NCI-H146 treated with DMSO at 0.1 percent for 48 hours (cell line): ENCODE data around the gene SYT17.
A peak's percentile ranks its signal among the peaks of the same experiment; 100 is the strongest.

Experiments
- DNase-seq: peaks from one replicate; lab custom pipeline; 2025; ENCODE audit not compliant: unreplicated experiment; lab: John Stamatoyannopoulos, UW

Gene SYT17

GRCh38 chr16:19213885-19214284, 45.8 kb downstream of the SYT17 start:
- peak; percentile 3 for DNase-seq

- no peak for DNase-seq
These were observed 47.7 kb downstream of the SYT17 start for GRCh38 chr16:19215705-19216104.

- DNase-seq, result no peak
These were observed 50.5 kb downstream of the SYT17 start for GRCh38 chr16:19218581-19218980.

- no peak for DNase-seq
These were observed 51.8 kb downstream of the SYT17 start for GRCh38 chr16:19219836-19220235.

- peak; percentile 33 for DNase-seq
These were observed 55.5 kb downstream of the SYT17 start for GRCh38 chr16:19223235-19224170.

GRCh38 chr16:19225651-19226050, 57.6 kb downstream of the SYT17 start:
- DNase-seq, result no peak

- DNase-seq, result no peak
These were observed 59.6 kb downstream of the SYT17 start for GRCh38 chr16:19227643-19228042.

GRCh38 chr16:19228052-19228451, 60.0 kb downstream of the SYT17 start:
- DNase-seq, result no peak

GRCh38 chr16:19228575-19228974, 60.5 kb downstream of the SYT17 start:
- DNase-seq, result no peak

GRCh38 chr16:19230575-19230974, 62.5 kb downstream of the SYT17 start:
- no peak for DNase-seq

GRCh38 chr16:19231881-19232280, 63.8 kb downstream of the SYT17 start:
- DNase-seq, result no peak

- no peak for DNase-seq
These were observed 64.9 kb downstream of the SYT17 start for GRCh38 chr16:19232988-19233387.

- DNase-seq, result no peak
These were observed 67.4 kb downstream of the SYT17 start for GRCh38 chr16:19235478-19235877.

GRCh38 chr16:19235886-19236285, 67.8 kb downstream of the SYT17 start:
- DNase-seq, result no peak

- no peak for DNase-seq
These were observed 68.6 kb downstream of the SYT17 start for GRCh38 chr16:19236561-19237209.

- no peak for DNase-seq
These were observed 70.4 kb downstream of the SYT17 start for GRCh38 chr16:19238406-19238805.

- no peak for DNase-seq
These were observed 71.6 kb downstream of the SYT17 start for GRCh38 chr16:19239511-19240155.

- DNase-seq, result no peak
These were observed 72.5 kb downstream of the SYT17 start for GRCh38 chr16:19240494-19240893.

- DNase-seq, result no peak
These were observed 73.5 kb downstream of the SYT17 start for GRCh38 chr16:19241512-19241911.

- no peak for DNase-seq
These were observed 74.1 kb downstream of the SYT17 start for GRCh38 chr16:19242186-19242585.

GRCh38 chr16:19242987-19243575, 75.0 kb downstream of the SYT17 start:
- DNase-seq, result peak; percentile 29
